ENCODE data around the gene RNF44.
"Not testable (repeated sequence)": the region's sequence is repeated elsewhere in the genome, so short reads cannot be mapped to it uniquely, and the experiment has no call there.

Gene RNF44

DNA sequence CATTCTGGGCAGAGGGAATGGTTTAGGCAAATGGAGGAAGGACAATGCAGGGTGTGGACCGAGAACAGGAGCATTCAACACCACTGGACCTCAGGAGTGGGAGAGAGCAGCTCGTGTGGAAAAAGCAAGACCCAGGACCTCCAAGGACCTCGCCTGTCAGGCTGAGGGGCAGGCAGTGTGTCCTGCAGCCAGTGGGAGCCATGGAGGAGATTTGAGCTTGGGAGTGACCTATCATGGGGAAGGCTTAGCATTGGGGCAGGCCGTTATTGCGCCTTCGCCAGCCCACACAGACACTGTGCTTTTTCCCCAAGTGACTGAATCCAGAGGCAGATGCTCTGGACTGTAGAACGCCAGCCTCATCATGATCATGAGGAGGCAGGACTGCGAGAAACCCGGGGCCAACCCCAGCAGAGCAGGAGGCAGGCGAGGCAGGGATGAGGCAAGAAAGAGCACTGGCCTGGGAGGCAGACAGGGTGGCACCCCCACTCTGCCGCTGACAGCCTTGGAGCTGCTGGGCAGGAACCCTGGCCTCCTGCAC lies 15.2 kb upstream of the RNF44 start:
- no peak for DNase-seq (ENCODE audit: low spot score)
- TF ChIP-seq, protein P1, sequence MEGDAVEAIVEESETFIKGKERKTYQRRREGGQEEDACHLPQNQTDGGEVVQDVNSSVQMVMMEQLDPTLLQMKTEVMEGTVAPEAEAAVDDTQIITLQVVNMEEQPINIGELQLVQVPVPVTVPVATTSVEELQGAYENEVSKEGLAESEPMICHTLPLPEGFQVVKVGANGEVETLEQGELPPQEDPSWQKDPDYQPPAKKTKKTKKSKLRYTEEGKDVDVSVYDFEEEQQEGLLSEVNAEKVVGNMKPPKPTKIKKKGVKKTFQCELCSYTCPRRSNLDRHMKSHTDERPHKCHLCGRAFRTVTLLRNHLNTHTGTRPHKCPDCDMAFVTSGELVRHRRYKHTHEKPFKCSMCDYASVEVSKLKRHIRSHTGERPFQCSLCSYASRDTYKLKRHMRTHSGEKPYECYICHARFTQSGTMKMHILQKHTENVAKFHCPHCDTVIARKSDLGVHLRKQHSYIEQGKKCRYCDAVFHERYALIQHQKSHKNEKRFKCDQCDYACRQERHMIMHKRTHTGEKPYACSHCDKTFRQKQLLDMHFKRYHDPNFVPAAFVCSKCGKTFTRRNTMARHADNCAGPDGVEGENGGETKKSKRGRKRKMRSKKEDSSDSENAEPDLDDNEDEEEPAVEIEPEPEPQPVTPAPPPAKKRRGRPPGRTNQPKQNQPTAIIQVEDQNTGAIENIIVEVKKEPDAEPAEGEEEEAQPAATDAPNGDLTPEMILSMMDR (IDR thresholded peaks at IDR 0.05; ENCODE audit: extremely low read depth, missing control alignments) = no peak

DNA sequence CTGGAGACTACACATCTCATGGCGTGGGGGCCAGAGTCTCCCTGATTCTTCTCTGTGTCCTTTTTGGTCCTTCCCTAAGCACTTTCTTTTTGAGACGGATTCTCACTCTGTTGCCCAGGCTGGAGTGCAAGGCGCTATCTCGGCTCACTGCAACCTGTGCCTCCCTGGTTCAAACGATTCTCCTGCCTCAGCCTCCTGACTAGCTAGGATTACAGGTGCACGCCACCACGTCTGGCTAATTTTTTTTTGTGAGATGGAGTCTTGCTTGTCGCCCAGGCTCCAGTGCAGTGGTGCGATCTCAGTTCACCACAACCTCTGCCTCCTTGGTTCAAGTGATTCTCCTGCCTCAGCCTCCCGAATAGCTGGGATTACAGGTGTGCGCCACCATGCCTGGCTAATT lies 13.7 kb upstream of the RNF44 start:
- not testable (repeated sequence) for DNase-seq (ENCODE audit: low spot score)

DNA sequence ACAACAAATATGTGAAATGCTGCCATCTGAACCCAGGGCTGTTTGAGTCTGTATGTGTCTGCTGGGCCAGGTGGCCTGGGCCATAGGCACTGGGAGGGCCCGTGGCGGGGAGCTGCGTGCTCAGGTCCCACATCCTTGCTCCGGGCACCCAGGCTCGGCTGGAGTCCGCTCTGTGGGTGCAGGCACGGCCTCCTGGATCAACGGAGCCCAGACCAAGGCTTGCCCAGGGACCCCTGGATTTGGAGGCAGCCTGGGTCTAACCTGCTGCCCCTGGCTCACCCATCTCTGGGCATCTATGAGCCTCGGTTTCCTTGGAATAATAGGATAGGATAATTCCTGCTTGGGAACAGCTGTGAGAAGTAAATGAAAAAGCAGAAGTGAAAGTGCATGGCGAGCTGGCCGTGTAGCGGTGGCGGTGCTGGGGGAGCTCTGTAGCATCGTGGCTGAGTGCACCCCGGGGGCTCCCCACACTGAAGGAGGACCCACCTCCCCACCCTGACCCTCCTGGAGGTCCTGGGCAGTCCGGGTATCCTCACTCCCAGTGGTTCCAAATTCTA lies 13.2 kb upstream of the RNF44 start:
- no peak for DNase-seq (ENCODE audit: low spot score)
- TF ChIP-seq, protein P1 (IDR thresholded peaks at IDR 0.05; ENCODE audit: extremely low read depth, missing control alignments) = no peak

DNA sequence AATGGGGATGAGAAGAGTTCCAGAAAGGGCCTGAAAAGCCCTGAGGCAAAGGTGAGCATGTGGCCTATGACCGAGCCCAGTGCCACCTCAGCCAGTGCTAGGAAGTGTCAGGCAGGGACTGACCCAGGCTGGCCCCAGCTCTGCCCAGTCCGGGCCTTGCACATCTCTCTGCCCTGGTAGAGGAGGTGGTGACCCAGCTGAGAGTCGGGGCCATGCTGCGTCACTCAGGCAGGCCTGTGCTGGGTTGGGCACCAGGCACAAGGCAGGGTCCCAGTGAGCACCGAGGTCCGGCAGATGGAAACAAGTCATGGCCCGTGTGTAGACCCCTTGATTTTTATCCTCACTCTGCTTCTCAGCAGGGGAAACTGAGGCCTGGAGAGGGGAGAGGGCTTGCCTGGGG lies 12.7 kb upstream of the RNF44 start:
- DNase-seq (ENCODE audit: low spot score) = no peak
- TF ChIP-seq, protein P1 (IDR thresholded peaks at IDR 0.05; ENCODE audit: extremely low read depth, missing control alignments) = no peak

DNA sequence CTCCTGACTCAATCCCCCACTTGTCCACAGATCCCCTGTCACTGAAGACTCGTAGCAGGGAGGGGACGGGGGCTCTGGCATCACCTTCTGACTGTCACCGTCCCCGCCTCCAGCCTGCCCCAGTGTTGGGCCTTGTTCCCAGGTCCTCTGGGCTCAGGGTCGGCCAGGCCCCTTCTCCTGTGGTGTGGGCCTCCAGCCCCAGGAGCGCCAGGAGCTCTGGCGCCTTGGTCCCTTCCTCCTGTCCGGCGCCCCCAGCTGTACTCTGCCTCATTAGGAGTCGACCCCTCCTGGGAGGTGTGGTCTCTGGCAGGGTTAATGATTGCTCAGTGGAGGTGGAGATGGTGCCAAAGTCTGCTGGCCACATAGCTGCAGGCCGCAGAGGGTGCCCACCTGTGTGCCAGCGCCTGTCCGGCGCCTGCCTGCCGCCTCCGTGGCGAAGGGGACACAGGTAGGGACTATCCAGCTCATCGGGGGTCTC lies 11.8 kb upstream of the RNF44 start, which contains the start of gene CDHR2:
Gene CDHR2 (plus strand): TSS at position 376 of the 478 bp plus-strand sequence. CDS start 16,011 bp downstream, outside the sequence.
- no peak for DNase-seq (ENCODE audit: low spot score)
- TF ChIP-seq, protein P1 (IDR thresholded peaks at IDR 0.05; ENCODE audit: extremely low read depth, missing control alignments) = no peak

DNA sequence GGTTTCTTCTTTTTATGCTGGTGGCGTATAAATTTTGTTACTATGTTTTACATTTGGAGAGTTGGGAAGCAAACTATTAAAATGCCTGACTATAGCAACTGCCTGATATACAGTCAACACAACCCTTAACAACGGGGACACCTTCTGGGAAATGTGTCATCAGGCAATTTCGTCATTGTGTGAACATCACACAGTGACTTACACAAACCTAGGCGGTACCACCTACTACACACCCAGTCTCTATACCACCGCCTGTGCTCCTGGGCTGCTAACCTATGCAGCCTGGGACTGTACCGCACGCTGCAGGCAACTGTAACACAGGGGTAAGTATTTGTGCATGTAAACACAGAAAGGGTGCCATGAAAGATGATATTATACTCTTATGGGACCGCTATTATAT lies 10.6 kb upstream of the RNF44 start:
- DNase-seq (ENCODE audit: low spot score) = no peak

DNA sequence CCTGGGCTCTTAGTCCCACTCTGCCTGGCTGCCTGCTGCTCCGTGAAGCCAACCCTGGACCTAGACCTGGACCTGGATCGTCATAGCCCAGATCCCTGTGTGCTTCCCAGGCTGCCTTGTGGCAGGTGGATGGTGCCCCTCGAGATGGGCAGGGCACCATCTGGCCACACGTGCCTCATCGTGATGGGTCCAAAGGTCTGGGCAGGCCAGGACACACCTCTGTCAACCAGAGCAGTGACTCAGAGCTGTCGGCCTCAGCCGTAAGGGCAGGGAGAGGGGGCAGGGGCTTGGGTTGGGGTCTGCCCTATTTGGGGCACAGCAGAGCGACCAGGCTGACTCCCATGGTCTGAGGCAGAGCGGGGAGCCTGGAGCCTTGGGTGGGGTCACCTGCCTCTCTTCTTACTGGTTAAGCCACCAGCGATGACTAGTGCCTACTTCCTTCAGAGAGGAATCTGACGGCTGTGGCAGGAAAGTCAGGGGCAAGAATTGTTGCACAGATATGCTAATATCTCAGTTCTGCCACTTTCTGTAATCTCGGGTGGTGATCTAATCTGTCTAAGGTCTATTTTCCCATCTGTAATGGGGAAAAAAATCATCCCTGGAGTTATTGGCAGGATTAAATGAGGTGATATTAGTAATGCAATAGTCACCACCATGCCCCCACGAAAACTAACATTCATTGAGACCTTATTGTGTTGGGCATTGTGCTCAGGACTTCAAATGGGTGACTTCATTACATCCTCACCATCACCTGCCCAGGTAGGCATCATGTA lies 8.7 kb upstream of the RNF44 start:
- no peak for DNase-seq (ENCODE audit: low spot score)
- TF ChIP-seq, protein P1 (IDR thresholded peaks at IDR 0.05; ENCODE audit: extremely low read depth, missing control alignments) = no peak

More for the DNA sequence above, 10.6 kb upstream of the RNF44 start:
- TF ChIP-seq, protein P1 (IDR thresholded peaks at IDR 0.05; ENCODE audit: extremely low read depth, missing control alignments) = no peak

All from GM20000 (cell line).